Upper lobe of right lung (tissue), 1 donor: Measurements from ENCODE around the gene TNFSF10. TPM values are rescaled to one million over a fixed set of nuclear protein-coding genes. Genes with fewer than 3 reads are reported as not detected.
A peak's percentile ranks its signal among the peaks of the same experiment; 100 is the strongest.

Source experiments
- ATAC-seq: fragments of 200-7000 bp; cut with Tn5 transposase; one replicate; pipeline ENCODE4 v1.9.1; 2020; ENCODE audit warnings: mild to moderate bottlenecking, moderate library complexity
- DNase-seq: peaks from one replicate; pipeline ENCODE4 v3.0.0-alpha.2; 2020
- H3K27ac ChIP-seq: fragments of 200-600 bp; one replicate; pipeline ENCODE4 v1.8.0; 2022
- H3K27me3 ChIP-seq: fragments of 200-600 bp; one replicate; pipeline ENCODE4 v1.8.0; 2022; ENCODE audit warnings: mild to moderate bottlenecking
- H3K36me3 ChIP-seq: fragments of 200-600 bp; one replicate; pipeline ENCODE4 v1.8.0; 2022
- H3K4me1 ChIP-seq: fragments of 200-600 bp; one replicate; pipeline ENCODE4 v1.8.0; 2022
- H3K4me3 ChIP-seq: fragments of 200-600 bp; one replicate; pipeline ENCODE4 v1.8.0; 2022; ENCODE audit warnings: mild to moderate bottlenecking
- H3K9me3 ChIP-seq: fragments of 200-600 bp; one replicate; pipeline ENCODE4 v1.8.0; 2022
- CTCF ChIP-seq: fragments of 200-600 bp; IDR thresholded peaks from one replicate; pipeline ENCODE4 v1.8.0; 2022; ENCODE audit warnings: antibody characterized with exemption
- intact Hi-C: fragments of 100-400 bp; cut with DNase I; formaldehyde crosslinking; loops from one replicate; pipeline ENCODE4 v1.11.0; 2022
- total RNA-seq: library from RNA; stranded (reverse); fragmentation: NEBNext Ultra II Directional; extraction: Animal tissue kit (Norgen Biotek cat#: 25700); gene quantifications from one replicate; pipeline ENCODE4 v1.2.1, GENCODE V29; 2021
- donor health status: DM: no; HTN: yes; CAD: no; lungs with severe emphysema.

The TNFSF10 gene
- total RNA-seq, 1 donor from 2014 or later: 140 TPM

GRCh38 chr3:172537507-172538158, 14.4 kb upstream of the TNFSF10 start:
- no peaks in the 10 kb centered on the region for H3K9me3 ChIP-seq
- peak overlapping the region; percentile 58 for H3K27ac ChIP-seq
- no peaks in the 10 kb centered on the region for H3K36me3 ChIP-seq
- peaks cover 14% of the 10 kb centered on the region for H3K4me1 ChIP-seq
- no peak overlapping the region for H3K4me3 ChIP-seq
- TF ChIP-seq CTCF: no peak
- intact Hi-C loops: no loop called here
- DNase-seq (no peak), ATAC-seq (no peak)
- H3K27me3 ChIP-seq: no peaks in the 10 kb centered on the region

GRCh38 chr3:172536993-172537419, 13.8 kb upstream of the TNFSF10 start:
- intact Hi-C loops: no loop called here
- H3K9me3 ChIP-seq: no peaks in the 10 kb centered on the region
- H3K4me3 ChIP-seq: no peak overlapping the region
- DNase-seq (no peak), ATAC-seq (peak; percentile 32)
- no peaks in the 10 kb centered on the region for H3K27me3 ChIP-seq
- H3K4me1 ChIP-seq: peaks cover 12% of the 10 kb centered on the region
- H3K27ac ChIP-seq: peak overlapping the region; percentile 58
- no peak for TF ChIP-seq CTCF
- H3K36me3 ChIP-seq: no peaks in the 10 kb centered on the region

GRCh38 chr3:172536505-172536904, 13.3 kb upstream of the TNFSF10 start:
- Histone ChIP-seq H3K4me3 (no peak overlapping the region), H3K4me1 (peaks cover 7% of the 10 kb centered on the region), H3K36me3 (no peaks in the 10 kb centered on the region), H3K27ac (peak overlapping the region; percentile 58), H3K27me3 (no peaks in the 10 kb centered on the region), H3K9me3 (no peaks in the 10 kb centered on the region)
- intact Hi-C loops: no loop called here
- ATAC-seq: peak; percentile 87
- DNase-seq: no peak
- TF ChIP-seq CTCF: no peak

- Histone ChIP-seq H3K4me1 (peaks cover 14% of the 10 kb centered on the region), H3K9me3 (no peaks in the 10 kb centered on the region), H3K27me3 (no peaks in the 10 kb centered on the region), H3K36me3 (no peaks in the 10 kb centered on the region), H3K27ac (no peak overlapping the region), H3K4me3 (no peak overlapping the region)
- ATAC-seq (peak; percentile 53), DNase-seq (no peak)
- no peak for TF ChIP-seq CTCF
- intact Hi-C loops: no loop called here
Observed at GRCh38 chr3:172530566-172530965, 7.3 kb upstream of the TNFSF10 start.

GRCh38 chr3:172530101-172530561, 6.9 kb upstream of the TNFSF10 start:
- no peak for ATAC-seq
- no peaks in the 10 kb centered on the region for H3K36me3 ChIP-seq
- TF ChIP-seq CTCF: no peak
- intact Hi-C loops: no loop called here
- no peaks in the 10 kb centered on the region for H3K27me3 ChIP-seq
- no peaks in the 10 kb centered on the region for H3K9me3 ChIP-seq
- no peak for DNase-seq
- H3K4me1 ChIP-seq: peaks cover 14% of the 10 kb centered on the region
- H3K4me3 ChIP-seq: no peak overlapping the region
- H3K27ac ChIP-seq: no peak overlapping the region
